GM15510 (cell line): ENCODE results near the gene CATSPER3.

Source experiments
- POLR2A ChIP-seq: IDR thresholded peaks from 3 replicates; pipeline ENCODE4 v1.6.1; 2011; ENCODE audit warnings: borderline replicate concordance; ENCODE audit not compliant: insufficient read length; ENCODE audit errors: extremely low read depth

CATSPER3 gene

DNA sequence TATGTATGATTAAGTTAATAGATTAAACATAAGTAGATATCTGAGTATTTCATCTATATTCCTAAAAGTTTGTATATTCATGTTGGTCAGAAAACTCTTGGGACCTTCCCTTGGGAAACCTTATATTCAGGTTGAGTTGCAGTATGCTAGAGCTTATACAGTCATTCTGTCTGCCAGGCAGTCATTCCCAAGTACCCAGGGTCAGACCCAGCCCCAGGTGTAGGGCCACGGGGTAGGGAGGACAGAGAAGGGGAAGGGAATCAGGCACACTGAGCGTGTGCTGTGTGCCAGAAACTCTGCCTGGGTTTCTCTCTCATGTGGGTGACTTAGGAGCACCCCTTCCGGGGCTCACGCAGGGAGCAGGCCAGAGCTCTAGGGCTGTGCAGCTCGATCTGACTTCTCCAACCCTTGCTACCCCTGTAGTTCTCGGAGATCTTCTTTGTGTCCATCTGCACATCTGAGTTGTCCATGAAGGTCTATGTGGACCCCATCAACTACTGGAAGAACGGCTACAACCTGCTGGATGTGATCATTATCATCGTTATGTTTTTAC is 28.2 kb downstream of the CATSPER3 start:
- TF ChIP-seq POLR2A, result no peak

DNA sequence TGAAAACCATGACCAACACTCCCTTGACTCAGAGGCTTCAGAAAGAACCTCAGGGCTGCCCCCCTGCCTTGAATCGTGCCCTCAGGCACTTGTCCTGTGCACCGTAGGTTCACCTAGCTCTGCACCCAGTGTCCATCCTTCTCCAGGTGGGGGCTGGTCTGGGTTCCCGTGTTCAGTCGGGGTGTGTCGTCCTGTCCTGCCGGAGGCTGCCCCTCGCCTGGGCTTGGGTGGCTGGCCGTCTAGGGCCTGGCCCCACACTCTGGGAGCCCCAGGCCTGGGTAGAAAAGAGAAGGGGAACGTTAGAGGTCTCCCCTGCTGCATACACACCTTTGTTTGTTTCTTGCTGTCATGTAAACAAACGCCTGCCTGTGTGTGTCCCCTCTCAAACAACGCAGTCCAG is 29.3 kb downstream of the CATSPER3 start:
- no peak for TF ChIP-seq POLR2A

- no peak for TF ChIP-seq POLR2A
Measured at GRCh38 chr5:135004376-135004775, 36.7 kb downstream of the CATSPER3 start.

DNA sequence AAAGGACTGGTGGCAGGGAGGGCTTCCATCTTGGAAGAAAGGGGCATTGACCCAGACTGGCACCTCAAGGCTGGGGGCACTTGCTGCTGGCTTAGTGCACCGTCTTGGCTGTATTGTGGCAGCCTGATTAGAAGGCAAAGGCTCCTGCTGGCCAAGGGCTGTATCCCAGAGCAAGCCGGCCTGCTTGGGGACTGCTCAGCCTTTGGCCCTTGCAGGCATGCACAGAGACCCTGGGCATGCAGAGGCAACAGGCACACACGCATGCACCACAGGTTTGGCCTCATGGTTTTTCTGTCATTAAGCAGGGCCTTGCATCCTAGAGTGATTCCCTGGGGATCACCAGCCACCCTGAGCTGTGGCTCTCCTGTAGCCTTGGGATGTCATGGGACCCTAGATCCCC is 37.4 kb downstream of the CATSPER3 start:
- no peak for TF ChIP-seq POLR2A

GRCh38 chr5:135007305-135007704 is 39.6 kb downstream of the CATSPER3 start:
- TF ChIP-seq POLR2A, result no peak

- TF ChIP-seq POLR2A, result no peak
Measured at GRCh38 chr5:135007749-135008363, 40.1 kb downstream of the CATSPER3 start.

- no peak for TF ChIP-seq POLR2A
Measured at GRCh38 chr5:135008556-135008955, 40.8 kb downstream of the CATSPER3 start.

DNA sequence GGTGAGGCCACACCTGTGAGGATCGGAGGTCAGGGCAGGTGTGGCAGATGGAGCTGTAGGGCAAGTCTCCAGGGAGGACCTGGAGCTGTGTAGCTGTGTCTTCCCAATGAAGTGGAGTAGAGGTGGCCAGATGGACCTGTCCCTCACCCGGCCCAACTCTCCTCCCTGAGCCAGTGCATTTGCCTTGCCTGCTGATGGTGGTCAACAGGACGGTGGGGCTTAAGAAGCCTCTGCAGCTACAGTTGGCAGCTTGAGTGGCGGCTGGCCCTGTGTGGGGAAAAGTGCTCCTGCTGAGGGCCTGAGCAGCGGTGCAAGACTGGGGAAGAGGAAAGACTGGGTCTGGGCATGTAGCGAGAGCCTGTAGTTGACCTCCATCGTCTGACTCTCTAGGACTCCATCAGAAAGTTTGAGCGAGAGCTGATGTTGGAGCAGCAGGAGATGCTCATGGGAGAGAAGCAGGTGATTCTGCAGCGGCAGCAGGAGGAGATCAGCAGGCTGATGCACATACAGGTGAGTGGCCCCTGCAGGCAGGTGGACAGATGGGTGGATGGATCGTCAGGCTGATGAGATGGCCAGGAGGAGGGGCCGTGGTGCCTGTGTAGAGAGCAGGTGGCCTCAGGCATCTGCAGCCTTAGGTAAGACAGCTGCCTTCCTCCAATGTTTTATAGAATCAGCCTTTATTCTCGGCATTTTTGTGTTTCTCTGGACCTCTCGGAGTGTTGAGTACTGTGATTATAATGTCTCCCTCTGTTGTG is 41.5 kb downstream of the CATSPER3 start:
- no peak for TF ChIP-seq POLR2A

GRCh38 chr5:135009736-135010501 is 42.2 kb downstream of the CATSPER3 start:
- TF ChIP-seq POLR2A, result no peak

DNA sequence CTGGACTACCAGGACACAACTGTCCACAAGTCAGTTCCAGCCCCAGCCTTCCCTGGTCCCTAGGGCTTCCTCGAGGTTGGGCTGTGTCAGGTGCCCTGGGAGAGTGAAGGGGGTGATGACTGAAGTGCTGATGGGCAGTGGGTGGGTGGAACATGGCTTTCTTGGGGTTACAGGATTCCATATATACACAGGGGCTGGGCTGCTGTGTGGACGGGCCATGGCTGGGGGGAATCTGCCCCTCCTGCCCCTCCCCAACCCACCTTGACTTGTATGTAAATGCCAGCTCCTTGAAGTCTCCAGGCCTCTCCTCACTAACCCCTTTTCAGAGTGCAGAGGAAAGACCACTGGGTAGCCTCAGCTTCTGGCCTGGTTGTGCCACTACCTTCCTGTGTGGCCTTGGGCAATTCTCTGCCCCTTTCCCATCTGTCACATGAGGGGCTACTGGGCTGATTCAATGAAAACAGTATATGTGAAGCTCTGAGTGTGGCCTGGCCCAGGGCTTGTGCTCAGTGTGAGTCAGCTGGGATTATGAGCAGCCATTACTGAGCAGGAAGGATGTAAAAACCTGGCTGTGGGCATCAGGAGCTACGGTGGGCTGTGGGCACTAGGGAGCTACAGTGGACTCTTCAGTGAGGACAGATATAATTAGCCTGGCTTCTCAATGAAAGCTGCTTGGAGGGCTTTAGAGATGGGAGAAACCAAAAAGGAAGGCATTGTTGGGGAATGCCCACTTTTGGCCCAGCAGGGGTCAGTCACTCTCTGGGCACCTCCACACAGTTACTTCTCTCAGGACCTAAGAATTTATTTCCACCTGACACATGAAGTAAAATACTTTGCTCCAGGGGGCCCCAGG is 43.0 kb downstream of the CATSPER3 start:
- TF ChIP-seq POLR2A, result no peak

DNA sequence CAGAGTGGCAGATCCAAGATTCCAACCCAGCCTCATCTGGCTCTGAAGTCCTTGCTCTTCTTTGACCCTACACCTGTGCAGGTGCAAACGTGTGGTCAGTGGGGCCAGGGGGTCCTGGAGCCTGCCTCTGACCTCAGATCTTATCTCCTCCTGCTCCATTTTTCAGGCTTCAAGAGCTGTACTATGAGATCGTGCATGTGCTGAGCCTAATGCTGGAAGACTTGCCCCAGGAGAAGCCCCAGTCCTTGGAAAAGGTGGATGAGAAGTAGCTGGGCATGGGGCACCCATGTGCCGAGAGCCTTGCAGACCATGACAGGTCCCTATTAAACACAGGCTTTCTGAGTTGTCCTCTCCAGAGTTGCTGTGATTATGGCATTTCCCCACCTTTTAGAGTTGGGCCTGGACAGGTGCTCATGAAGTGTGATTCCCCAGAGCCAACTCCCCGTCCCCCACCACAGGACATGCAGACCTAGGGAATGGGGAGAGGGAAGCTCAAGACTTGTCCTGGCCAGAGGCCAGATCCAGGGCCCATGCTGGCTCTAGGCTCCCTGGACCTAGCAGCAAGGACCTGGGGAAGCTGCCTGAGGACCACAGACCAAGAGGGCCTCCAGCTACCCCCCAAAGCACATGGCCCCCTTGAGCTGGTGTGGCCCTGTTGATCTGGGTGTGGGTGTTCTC is 43.8 kb downstream of the CATSPER3 start:
- TF ChIP-seq POLR2A, result no peak

DNA sequence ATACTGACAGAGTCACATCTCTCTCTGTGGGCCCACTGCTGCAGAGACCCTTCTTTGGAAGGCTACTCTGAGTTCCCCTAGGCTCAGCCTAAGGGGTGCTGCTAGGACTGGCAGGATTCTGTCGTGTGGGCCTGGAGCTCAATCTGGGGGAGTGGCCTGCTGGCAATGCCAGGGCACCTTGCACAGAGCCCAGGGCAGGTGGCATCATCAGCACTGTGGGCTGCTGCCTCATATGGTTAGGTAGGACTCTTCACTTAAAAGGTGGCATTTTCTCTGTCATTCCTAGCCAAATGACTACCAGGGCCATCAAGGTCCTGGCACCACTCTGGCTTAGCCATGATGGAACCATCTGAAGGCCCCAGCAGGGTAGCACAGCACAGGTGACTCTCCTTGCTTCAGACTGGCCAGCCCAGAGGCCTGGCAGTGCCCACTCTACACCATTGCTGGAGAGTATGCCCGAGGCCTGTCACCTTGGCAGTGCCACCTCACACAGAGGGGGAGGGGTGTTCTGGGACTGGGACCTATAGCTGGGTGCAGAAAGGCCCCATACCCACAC is 44.4 kb downstream of the CATSPER3 start:
- TF ChIP-seq POLR2A, result no peak

- TF ChIP-seq POLR2A, result no peak
Measured at GRCh38 chr5:135012951-135013391, 45.3 kb downstream of the CATSPER3 start.

DNA sequence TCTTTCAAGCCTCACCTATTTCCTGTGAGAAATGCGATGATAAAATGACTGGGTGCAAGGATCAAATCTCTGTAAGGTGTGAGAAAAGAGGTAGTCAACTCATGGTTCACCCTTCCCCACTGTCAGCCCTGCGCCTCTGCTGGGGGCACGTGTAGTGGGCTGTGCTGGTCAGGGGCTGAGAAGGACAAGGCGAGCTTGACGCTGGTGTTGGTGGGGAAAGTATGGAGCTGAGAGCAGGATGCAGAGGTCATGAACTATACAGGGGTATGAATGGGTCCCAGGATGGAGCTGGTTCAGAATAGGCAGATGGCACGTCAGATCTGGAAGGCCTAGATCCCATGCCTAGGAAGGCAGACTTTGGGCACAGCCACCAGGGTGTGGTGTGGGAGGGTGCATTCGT is 45.7 kb downstream of the CATSPER3 start:
- no peak for TF ChIP-seq POLR2A

- no peak for TF ChIP-seq POLR2A
Measured at GRCh38 chr5:135013947-135014570, 46.4 kb downstream of the CATSPER3 start.
